ENCODE measurements around the gene GORAB.

Gene GORAB

GRCh38 chr1:170593173-170594011, 61.4 kb downstream of the GORAB start:
- TF ChIP-seq CTCF (IDR thresholded peaks at IDR 0.05; ENCODE audit: extremely low read depth, insufficient read depth, missing control alignments): no peak
- in situ Hi-C loops (cut with MboI; ENCODE audit: low pct_unique_long_range_greater_than_20kb, low sequenced_read_pairs, unreplicated experiment): no loop called here
- no peak for DNase-seq (ENCODE audit: low spot score)

- in situ Hi-C loops (cut with MboI; ENCODE audit: low pct_unique_long_range_greater_than_20kb, low sequenced_read_pairs, unreplicated experiment): no loop called here
- DNase-seq (ENCODE audit: low spot score): no peak
- no peak for TF ChIP-seq CTCF (IDR thresholded peaks at IDR 0.05; ENCODE audit: extremely low read depth, insufficient read depth, missing control alignments)
Observed at GRCh38 chr1:170594066-170594626, 62.2 kb downstream of the GORAB start.

GRCh38 chr1:170596701-170597100, 64.7 kb downstream of the GORAB start:
- no peak for TF ChIP-seq CTCF (IDR thresholded peaks at IDR 0.05; ENCODE audit: extremely low read depth, insufficient read depth, missing control alignments)
- in situ Hi-C loops (cut with MboI; ENCODE audit: low pct_unique_long_range_greater_than_20kb, low sequenced_read_pairs, unreplicated experiment): no loop called here

GRCh38 chr1:170598618-170599017, 66.7 kb downstream of the GORAB start:
- in situ Hi-C loops (cut with MboI; ENCODE audit: low pct_unique_long_range_greater_than_20kb, low sequenced_read_pairs, unreplicated experiment): no loop called here
- TF ChIP-seq CTCF (IDR thresholded peaks at IDR 0.05; ENCODE audit: extremely low read depth, insufficient read depth, missing control alignments): no peak

More at GRCh38 chr1:170596701-170597100, 64.7 kb downstream of the GORAB start:
- DNase-seq (ENCODE audit: low spot score): no peak

GRCh38 chr1:170599033-170599432, 67.1 kb downstream of the GORAB start:
- TF ChIP-seq CTCF (IDR thresholded peaks at IDR 0.05; ENCODE audit: extremely low read depth, insufficient read depth, missing control alignments): no peak
- in situ Hi-C loops (cut with MboI; ENCODE audit: low pct_unique_long_range_greater_than_20kb, low sequenced_read_pairs, unreplicated experiment): no loop called here
- no peak for DNase-seq (ENCODE audit: low spot score)

More at GRCh38 chr1:170598618-170599017, 66.7 kb downstream of the GORAB start:
- DNase-seq (ENCODE audit: low spot score): no peak

- no peak for TF ChIP-seq CTCF (IDR thresholded peaks at IDR 0.05; ENCODE audit: extremely low read depth, insufficient read depth, missing control alignments)
- DNase-seq (ENCODE audit: low spot score): no peak
- in situ Hi-C loops (cut with MboI; ENCODE audit: low pct_unique_long_range_greater_than_20kb, low sequenced_read_pairs, unreplicated experiment): no loop called here
Observed at GRCh38 chr1:170601866-170602265, 69.9 kb downstream of the GORAB start.

Measured in GM13977 (cell line).